ENCODE measurements around the gene GTF2IRD2.
"Not testable (repeated sequence)": the region's sequence is repeated elsewhere in the genome, so short reads cannot be mapped to it uniquely, and the experiment has no call there.

- TF ChIP-seq CTCF (conservative IDR thresholded peaks at IDR 0.05 in 1 of 2, IDR thresholded peaks at IDR 0.05 in 1 of 2; ENCODE audit: extremely low read depth in 1 of 2, insufficient read depth in 1 of 2, low read depth in 1 of 2, low read length in 2 of 2); EZH2 (IDR thresholded peaks at IDR 0.05; ENCODE audit: borderline replicate concordance, low read length): not testable (repeated sequence)
These were observed 21.1 kb upstream of the GTF2IRD2 start for GRCh38 chr7:74872542-74872941.

All from mammary epithelial cell (primary cell).